ENCODE results near the gene GIMAP4.

GRCh38 chr7:150519310-150519709, 47.9 kb upstream of the GIMAP4 start:
- TF ChIP-seq POLR2AphosphoS5 (IDR thresholded peaks at IDR 0.05; ENCODE audit: low read depth, low read length) = no peak
- TF ChIP-seq TAF1 (IDR thresholded peaks at IDR 0.05; ENCODE audit: borderline replicate concordance, insufficient read depth, low read length) = no peak
